ENCODE results near the gene TUBD1. TPM values are rescaled to one million over a fixed set of nuclear protein-coding genes. Genes with fewer than 3 reads are reported as not detected.

Gene TUBD1
- polyA plus RNA-seq, 6 donors from 2014 or later: 12.7 to 26.5 (median 23.3) TPM

GRCh38 chr17:59814685-59815084 is 78.1 kb downstream of the TUBD1 start:
- Mint-ChIP-seq H3K27me3 (no peaks in the 10 kb centered on the region), H3K36me3 (peaks cover under 1 to 24% of the 10 kb centered on the region in 2 donors), H3K27ac (no peak overlapping the region), H3K4me1 (peaks cover 0 to 5% (median 0%) of the 10 kb centered on the region in 3 donors), H3K4me3 (no peak overlapping the region), H3K9me3 (no peaks in the 10 kb centered on the region)
- ATAC-seq (ENCODE audit: low read depth in 2 of 2) (no peak), DNase-seq (no peak)

- ATAC-seq (ENCODE audit: low read depth in 2 of 2) (no peak), DNase-seq (no peak)
- no peak overlapping the region for H3K4me3 Mint-ChIP-seq
- H3K36me3 Mint-ChIP-seq: peaks cover 0 to 22% of the 10 kb centered on the region in 2 donors
- H3K9me3 Mint-ChIP-seq: no peaks in the 10 kb centered on the region
- H3K27ac Mint-ChIP-seq: no peak overlapping the region
- H3K27me3 Mint-ChIP-seq: no peaks in the 10 kb centered on the region
- H3K4me1 Mint-ChIP-seq: peaks cover 0 to 5% (median 0%) of the 10 kb centered on the region in 3 donors
These were observed 78.5 kb downstream of the TUBD1 start for GRCh38 chr17:59814276-59814675.

DNA sequence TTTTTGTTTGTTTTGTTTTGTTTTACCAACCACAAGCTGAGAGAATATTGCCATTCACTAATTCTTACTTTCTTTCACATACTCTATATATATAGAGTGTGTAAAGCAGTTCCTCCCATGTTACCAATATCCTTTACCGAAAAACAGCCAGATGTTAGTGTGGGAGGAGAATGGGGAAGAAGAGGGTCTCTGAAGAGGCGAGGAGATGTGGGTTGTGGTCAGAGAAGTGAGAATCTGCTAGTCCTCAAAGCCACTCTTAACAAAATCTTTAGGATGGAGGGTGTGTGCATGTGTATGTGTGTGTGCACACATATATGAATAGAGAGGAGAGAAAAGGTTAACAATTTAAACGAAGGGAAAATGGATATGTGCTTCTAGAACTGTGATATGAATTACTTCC is 80.6 kb downstream of the TUBD1 start:
- Mint-ChIP-seq H3K27me3 (no peaks in the 10 kb centered on the region), H3K27ac (peak overlapping the region in 1 of 6 donors; percentile 9), H3K36me3 (peaks cover 0 to 22% of the 10 kb centered on the region in 2 donors), H3K4me3 (no peak overlapping the region), H3K9me3 (no peaks in the 10 kb centered on the region), H3K4me1 (peaks cover 0 to 5% (median 0%) of the 10 kb centered on the region in 3 donors)
- DNase-seq: no peak
- ATAC-seq (ENCODE audit: low read depth in 2 of 2): no peak

GRCh38 chr17:59811209-59811608 is 81.5 kb downstream of the TUBD1 start:
- Mint-ChIP-seq H3K27ac (no peak overlapping the region), H3K36me3 (peaks cover 0 to 22% of the 10 kb centered on the region in 2 donors), H3K9me3 (no peaks in the 10 kb centered on the region), H3K27me3 (no peaks in the 10 kb centered on the region), H3K4me3 (no peak overlapping the region), H3K4me1 (peaks cover 0 to 5% (median 0%) of the 10 kb centered on the region in 3 donors)
- ATAC-seq (ENCODE audit: low read depth in 2 of 2) (no peak), DNase-seq (no peak)

- H3K36me3 Mint-ChIP-seq: peaks cover 0 to 18% of the 10 kb centered on the region in 2 donors
- no peaks in the 10 kb centered on the region for H3K9me3 Mint-ChIP-seq
- H3K27me3 Mint-ChIP-seq: no peaks in the 10 kb centered on the region
- no peak for DNase-seq
- no peak overlapping the region for H3K4me3 Mint-ChIP-seq
- no peak for ATAC-seq (ENCODE audit: low read depth in 2 of 2)
- H3K27ac Mint-ChIP-seq: no peak overlapping the region
- peaks cover 0 to 5% (median 0%) of the 10 kb centered on the region in 3 donors for H3K4me1 Mint-ChIP-seq
These were observed 81.9 kb downstream of the TUBD1 start for GRCh38 chr17:59810894-59811153.

Other genes with a start within 250 kb of the TUBD1 start
- gene PTRH2, start 185.5 kb downstream of the TUBD1 start, polyA plus RNA-seq (ENCODE audit: low read depth in 6 of 6): 10 to 100 TPM in 5 of 6 donors, 1 to 10 TPM in 1; 7.0 to 18.6 (median 17.3) TPM
- gene VMP1, start 185.3 kb downstream of the TUBD1 start, polyA plus RNA-seq (ENCODE audit: low read depth in 6 of 6): 10 to 100 TPM; 37.2 to 73.1 (median 45.1) TPM
- 10 to 100 TPM; 13.7 to 28.2 (median 21.0) TPM for gene RPS6KB1, start 178 bp upstream of the TUBD1 start, polyA plus RNA-seq (ENCODE audit: low read depth in 6 of 6)
- 10 to 100 TPM; 33.0 to 73.3 (median 42.8) TPM for gene RNFT1, start 71.8 kb upstream of the TUBD1 start, polyA plus RNA-seq (ENCODE audit: low read depth in 6 of 6)
- 10 to 100 TPM; 10.1 to 19.1 (median 15.8) TPM for gene HEATR6, start 186.0 kb upstream of the TUBD1 start, polyA plus RNA-seq (ENCODE audit: low read depth in 6 of 6)

Measured in naive B cell (primary cell).